ENCODE data around the gene CSTF1. TPM values are rescaled to one million over a fixed set of nuclear protein-coding genes. Genes with fewer than 3 reads are reported as not detected.

CSTF1 gene
- total RNA-seq, 6 experiments from 2014 or later: 32.1 to 40.5 (median 34.6) TPM

DNA sequence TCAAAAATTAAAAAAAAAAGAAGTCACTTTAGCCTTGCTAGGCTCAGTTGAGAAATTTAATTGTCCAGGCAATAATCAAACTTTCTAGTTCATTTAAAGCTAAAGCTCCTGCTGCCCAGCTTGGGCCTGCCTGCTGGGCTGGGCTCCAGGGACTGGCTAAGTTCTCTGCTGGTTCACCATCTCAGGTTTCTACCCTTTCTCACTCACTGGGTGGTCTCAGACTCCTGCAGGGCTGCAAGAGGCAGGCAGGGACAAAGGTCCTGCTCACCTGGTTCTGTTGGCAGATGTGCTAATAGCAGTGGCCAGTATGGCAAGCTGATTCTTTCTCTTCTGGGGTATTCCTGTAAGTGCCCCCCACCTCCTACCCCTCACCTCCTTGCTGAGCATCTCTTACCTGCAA lies 54.8 kb downstream of the CSTF1 start:
- DNase-seq: no peak
- Mint-ChIP-seq H3K36me3 (ENCODE audit: low read depth) (no peaks in the 10 kb centered on the region), H3K4me3 (no peak overlapping the region), H3K27ac (no peak overlapping the region), H3K4me1 (ENCODE audit: low read depth) (peaks cover 21% of the 10 kb centered on the region), H3K9me3 (no peaks in the 10 kb centered on the region), H3K27me3 (ENCODE audit: insufficient read depth) (no peaks in the 10 kb centered on the region)
- TF ChIP-seq CTCF (IDR thresholded peaks at IDR 0.05): no peak

DNA sequence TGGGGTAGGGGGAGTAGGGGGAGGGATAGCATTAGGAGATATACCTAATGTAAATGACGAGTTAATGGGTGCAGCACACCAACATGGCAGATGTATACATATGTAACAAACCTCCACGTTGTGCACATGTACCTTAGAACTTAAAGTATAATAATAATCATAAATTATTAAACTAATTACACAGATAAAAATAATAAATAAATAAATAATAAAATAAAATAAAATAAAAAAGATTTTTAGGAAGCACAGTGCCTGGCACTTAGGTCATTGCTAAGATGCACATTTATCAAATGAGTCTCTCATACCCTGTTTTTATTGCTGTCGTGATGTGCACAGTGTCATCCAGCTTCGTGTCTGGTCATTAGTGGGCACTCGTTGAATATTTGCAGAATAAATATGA lies 57.0 kb downstream of the CSTF1 start:
- no peaks in the 10 kb centered on the region for H3K9me3 Mint-ChIP-seq
- peaks cover under 1% of the 10 kb centered on the region for H3K4me1 Mint-ChIP-seq (ENCODE audit: low read depth)
- DNase-seq: no peak
- no peaks in the 10 kb centered on the region for H3K27me3 Mint-ChIP-seq (ENCODE audit: insufficient read depth)
- no peak overlapping the region for H3K27ac Mint-ChIP-seq
- no peaks in the 10 kb centered on the region for H3K36me3 Mint-ChIP-seq (ENCODE audit: low read depth)
- no peak for TF ChIP-seq CTCF (IDR thresholded peaks at IDR 0.05)
- H3K4me3 Mint-ChIP-seq: no peak overlapping the region

GRCh38 chr20:56451056-56451765 lies 58.8 kb downstream of the CSTF1 start:
- no peak for DNase-seq
- no peaks in the 10 kb centered on the region for H3K4me1 Mint-ChIP-seq (ENCODE audit: low read depth)
- no peak overlapping the region for H3K4me3 Mint-ChIP-seq
- H3K9me3 Mint-ChIP-seq: no peaks in the 10 kb centered on the region
- no peak for TF ChIP-seq CTCF (IDR thresholded peaks at IDR 0.05)
- no peaks in the 10 kb centered on the region for H3K36me3 Mint-ChIP-seq (ENCODE audit: low read depth)
- H3K27me3 Mint-ChIP-seq (ENCODE audit: insufficient read depth): no peaks in the 10 kb centered on the region
- no peak overlapping the region for H3K27ac Mint-ChIP-seq

GRCh38 chr20:56453352-56453751 lies 60.9 kb downstream of the CSTF1 start:
- Mint-ChIP-seq H3K27ac (no peak overlapping the region), H3K4me3 (no peak overlapping the region), H3K9me3 (no peaks in the 10 kb centered on the region), H3K27me3 (ENCODE audit: insufficient read depth) (no peaks in the 10 kb centered on the region), H3K4me1 (ENCODE audit: low read depth) (no peaks in the 10 kb centered on the region), H3K36me3 (ENCODE audit: low read depth) (no peaks in the 10 kb centered on the region)
- no peak for TF ChIP-seq CTCF (IDR thresholded peaks at IDR 0.05)
- DNase-seq: no peak

GRCh38 chr20:56454754-56455153 lies 62.3 kb downstream of the CSTF1 start:
- Mint-ChIP-seq H3K4me3 (no peak overlapping the region), H3K9me3 (no peaks in the 10 kb centered on the region), H3K36me3 (ENCODE audit: low read depth) (no peaks in the 10 kb centered on the region), H3K27me3 (ENCODE audit: insufficient read depth) (no peaks in the 10 kb centered on the region), H3K4me1 (ENCODE audit: low read depth) (no peaks in the 10 kb centered on the region), H3K27ac (no peak overlapping the region)
- no peak for TF ChIP-seq CTCF (IDR thresholded peaks at IDR 0.05)
- DNase-seq: no peak

Other genes with a start within 250 kb of the CSTF1 start
- gene MC3R, start 143.9 kb upstream of the CSTF1 start, total RNA-seq (2021; fragmentation: NEBNext Ultra II Directional; extraction: Animal tissue kit (Norgen Biotek cat#: 25700)): not detected
- gene FAM210B, start 33.7 kb upstream of the CSTF1 start, total RNA-seq (2021; fragmentation: NEBNext Ultra II Directional; extraction: Animal tissue kit (Norgen Biotek cat#: 25700)): 10 to 100 TPM; 34.5 to 58.6 (median 41.0) TPM
- gene AURKA, start 430 bp upstream of the CSTF1 start, total RNA-seq (2021; fragmentation: NEBNext Ultra II Directional; extraction: Animal tissue kit (Norgen Biotek cat#: 25700)): 10 to 100 TPM; 37.2 to 82.0 (median 77.1) TPM
- gene CASS4, start 19.6 kb downstream of the CSTF1 start, total RNA-seq (2021; fragmentation: NEBNext Ultra II Directional; extraction: Animal tissue kit (Norgen Biotek cat#: 25700)): under 1 TPM; 0.38 to 0.70 (median 0.56) TPM
- gene RTF2, start 76.0 kb downstream of the CSTF1 start, total RNA-seq (2021; fragmentation: NEBNext Ultra II Directional; extraction: Animal tissue kit (Norgen Biotek cat#: 25700)): 100 to 1,000 TPM; 148 to 158 (median 153) TPM
- under 1 TPM in 1 of 6 experiments, not detected in 5; 0.21 TPM for gene FAM209A, start 132.1 kb downstream of the CSTF1 start, total RNA-seq (2021; fragmentation: NEBNext Ultra II Directional; extraction: Animal tissue kit (Norgen Biotek cat#: 25700))
- under 1 TPM in 2 of 6 experiments, not detected in 4; 0.28 to 0.31 TPM for gene FAM209B, start 140.6 kb downstream of the CSTF1 start, total RNA-seq (2021; fragmentation: NEBNext Ultra II Directional; extraction: Animal tissue kit (Norgen Biotek cat#: 25700))
- gene TFAP2C, start 236.7 kb downstream of the CSTF1 start, total RNA-seq (2021; fragmentation: NEBNext Ultra II Directional; extraction: Animal tissue kit (Norgen Biotek cat#: 25700)): 1 to 10 TPM; 1.6 to 4.5 (median 1.9) TPM

Measured in HFFc6 (cell line).